ENCODE results near the gene HDAC4.

GRCh38 chr2:239339726-239340601 lies 60.9 kb downstream of the HDAC4 start:
- no peak for TF ChIP-seq POLR2A (IDR thresholded peaks at IDR 0.05)
- TF ChIP-seq CTCF (IDR thresholded peaks at IDR 0.05) = no peak

Data from testis (tissue), 2 donors.